Neural cell (in vitro differentiated cells): ENCODE measurements around the gene CATSPERD.
A peak's percentile ranks its signal among the peaks of the same experiment; 100 is the strongest.

Source experiments
- MXI1 ChIP-seq: fragments of 450-650 bp; conservative IDR thresholded peaks from 2 replicates; pipeline ENCODE4 v1.6.1; 2014; ENCODE audit warnings: antibody characterized with exemption, mild to moderate bottlenecking; ENCODE audit not compliant: poor library complexity, severe bottlenecking
- TF ChIP-seq, protein P1 (sequence below): fragments of 450-650 bp; IDR thresholded peaks from 2 replicates; pipeline ENCODE4 v1.5.1; 2014; ENCODE audit warnings: antibody characterized with exemption, mild to moderate bottlenecking, moderate library complexity; ENCODE audit not compliant: poor library complexity, severe bottlenecking

GRCh38 chr19:5806133-5806489 lies 85.7 kb downstream of the CATSPERD start:
- no peak for TF ChIP-seq MXI1
- TF ChIP-seq, protein P1, sequence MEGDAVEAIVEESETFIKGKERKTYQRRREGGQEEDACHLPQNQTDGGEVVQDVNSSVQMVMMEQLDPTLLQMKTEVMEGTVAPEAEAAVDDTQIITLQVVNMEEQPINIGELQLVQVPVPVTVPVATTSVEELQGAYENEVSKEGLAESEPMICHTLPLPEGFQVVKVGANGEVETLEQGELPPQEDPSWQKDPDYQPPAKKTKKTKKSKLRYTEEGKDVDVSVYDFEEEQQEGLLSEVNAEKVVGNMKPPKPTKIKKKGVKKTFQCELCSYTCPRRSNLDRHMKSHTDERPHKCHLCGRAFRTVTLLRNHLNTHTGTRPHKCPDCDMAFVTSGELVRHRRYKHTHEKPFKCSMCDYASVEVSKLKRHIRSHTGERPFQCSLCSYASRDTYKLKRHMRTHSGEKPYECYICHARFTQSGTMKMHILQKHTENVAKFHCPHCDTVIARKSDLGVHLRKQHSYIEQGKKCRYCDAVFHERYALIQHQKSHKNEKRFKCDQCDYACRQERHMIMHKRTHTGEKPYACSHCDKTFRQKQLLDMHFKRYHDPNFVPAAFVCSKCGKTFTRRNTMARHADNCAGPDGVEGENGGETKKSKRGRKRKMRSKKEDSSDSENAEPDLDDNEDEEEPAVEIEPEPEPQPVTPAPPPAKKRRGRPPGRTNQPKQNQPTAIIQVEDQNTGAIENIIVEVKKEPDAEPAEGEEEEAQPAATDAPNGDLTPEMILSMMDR, result peak; percentile 19
